Stimulated activated CD4-positive, alpha-beta T cell treated with anti-CD3 and anti-CD28 coated beads, Interleukin-15, amount 100 ng/mL, for 24 hours (primary cell): ENCODE measurements around the gene CDH4.

Experiments used
- DNase-seq: peaks from one replicate; pipeline ENCODE4 v3.0.0-alpha.2; 2020

CDH4 gene

GRCh38 chr20:61521687-61522420 lies 269.8 kb downstream of the CDH4 start:
- DNase-seq = no peak

DNA sequence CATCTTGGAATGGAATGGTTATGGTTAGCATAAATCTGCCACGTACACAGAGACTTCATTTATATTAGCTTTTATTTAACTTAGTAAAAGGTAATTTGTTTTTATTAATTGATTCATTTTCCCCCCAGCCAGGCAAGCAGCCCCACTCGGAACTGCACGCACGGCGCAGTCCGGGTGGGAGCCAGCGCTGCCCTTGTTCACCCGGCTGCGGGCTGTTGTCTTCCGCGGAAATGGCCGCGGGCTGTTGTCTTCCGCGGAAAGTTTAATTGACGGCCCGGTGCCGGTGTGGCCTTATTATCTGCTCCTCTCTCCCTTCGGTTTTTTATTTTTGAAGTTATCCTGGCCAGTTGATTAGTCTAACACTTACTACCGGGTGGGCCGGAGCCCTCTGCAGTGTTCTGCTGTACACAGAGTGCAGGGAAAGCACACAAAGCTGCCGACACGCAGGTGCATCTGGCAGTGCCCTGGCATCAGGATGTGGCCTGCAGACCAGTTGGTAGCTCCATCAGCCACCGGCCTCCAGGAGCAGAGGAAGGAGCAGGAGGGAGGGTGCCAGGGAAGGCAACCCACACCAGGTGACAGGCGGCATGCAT lies 270.5 kb downstream of the CDH4 start:
- DNase-seq = no peak

- DNase-seq = no peak
These were observed 271.1 kb downstream of the CDH4 start for GRCh38 chr20:61523145-61523544.

- no peak for DNase-seq
These were observed 273.0 kb downstream of the CDH4 start for GRCh38 chr20:61524951-61525666.

DNA sequence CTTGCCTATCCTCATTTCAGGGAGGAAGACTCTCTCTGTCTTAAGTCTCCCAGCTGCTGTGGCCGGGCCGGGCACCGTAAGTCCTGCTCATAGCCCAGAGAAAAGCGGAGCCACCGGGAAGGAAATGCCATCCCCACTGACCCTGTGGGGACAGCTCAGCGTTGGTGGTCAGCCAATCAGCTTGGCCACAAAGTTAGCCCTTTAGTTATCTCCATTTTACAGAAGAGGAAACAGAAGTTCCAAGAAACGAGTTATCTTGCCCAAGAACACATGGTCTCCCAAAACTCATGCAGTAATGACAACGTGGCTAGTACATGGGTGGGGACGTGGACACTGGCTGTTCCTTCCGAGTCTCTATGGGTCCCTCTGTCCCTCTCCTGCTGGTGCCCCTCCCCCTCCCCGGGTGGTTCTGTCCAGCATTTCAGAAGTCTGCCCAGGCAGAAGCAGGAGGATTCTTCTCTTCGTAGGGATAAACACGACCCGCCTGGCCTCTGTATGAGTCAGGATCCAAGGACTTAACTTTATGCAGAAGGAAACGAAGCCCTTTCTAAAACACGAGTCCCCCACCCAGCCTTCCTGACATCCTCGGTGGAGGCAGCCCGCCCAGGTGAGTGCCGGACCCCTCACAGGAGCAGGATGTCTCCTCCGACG lies 273.8 kb downstream of the CDH4 start:
- DNase-seq = no peak

DNA sequence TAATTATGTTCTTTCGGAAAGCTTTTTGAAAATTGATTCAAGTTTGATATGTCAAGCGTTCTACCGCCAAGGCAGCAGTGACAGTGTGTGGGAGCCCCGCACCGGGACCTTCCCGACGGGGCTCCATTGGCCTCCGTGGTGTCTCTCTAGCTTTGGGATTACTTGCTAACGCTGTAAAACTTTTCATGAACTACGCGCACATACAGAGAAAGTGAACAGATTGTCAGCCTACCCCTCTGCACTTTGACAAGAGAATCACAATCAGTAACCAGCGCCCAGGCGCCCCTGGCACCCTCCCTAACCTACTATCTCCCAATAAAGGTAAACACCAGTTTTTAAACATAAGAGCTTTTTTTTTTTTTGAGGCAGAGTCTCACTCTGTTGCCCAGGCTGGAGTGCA lies 274.8 kb downstream of the CDH4 start:
- DNase-seq = no peak

DNA sequence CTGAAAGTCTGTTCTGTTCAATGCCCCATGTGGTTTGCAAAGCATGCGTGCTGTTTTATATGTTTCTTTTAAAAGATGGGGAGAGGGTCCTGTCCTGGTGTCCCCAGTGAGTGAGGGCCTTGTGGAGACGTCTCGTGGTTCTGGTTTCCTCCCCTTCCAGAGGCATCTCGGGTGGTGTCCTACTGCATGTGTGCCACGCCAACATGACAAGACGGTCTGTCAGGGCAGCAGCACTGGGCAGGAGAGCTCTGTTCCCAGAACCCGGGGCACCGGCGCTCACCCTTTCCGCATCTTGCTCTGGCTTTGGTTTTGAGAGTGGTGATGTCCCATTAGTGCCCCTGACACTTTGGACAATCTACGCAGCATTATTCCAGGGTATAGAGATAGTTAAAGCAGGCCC lies 275.6 kb downstream of the CDH4 start:
- no peak for DNase-seq

- DNase-seq = no peak
These were observed 276.5 kb downstream of the CDH4 start for GRCh38 chr20:61528591-61528990.

DNA sequence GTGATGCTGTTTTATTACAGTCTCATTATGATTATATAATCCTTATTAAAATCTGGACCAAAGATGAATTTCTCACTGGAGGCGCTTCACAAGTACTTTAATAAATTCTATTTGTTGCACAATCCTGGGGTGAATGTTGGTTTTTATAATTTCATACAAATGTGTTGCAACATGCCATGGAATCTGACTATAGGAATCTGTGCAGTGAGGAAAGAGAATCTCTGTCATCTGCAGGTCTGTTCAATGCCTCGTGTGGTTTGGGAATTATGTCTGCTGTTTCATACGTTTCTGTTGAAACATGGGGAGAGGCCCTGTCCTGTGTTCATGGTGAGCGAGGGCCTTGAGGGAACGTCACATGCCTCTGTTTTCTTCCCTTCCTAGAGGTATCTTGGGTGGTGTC lies 277.3 kb downstream of the CDH4 start:
- DNase-seq = no peak

DNA sequence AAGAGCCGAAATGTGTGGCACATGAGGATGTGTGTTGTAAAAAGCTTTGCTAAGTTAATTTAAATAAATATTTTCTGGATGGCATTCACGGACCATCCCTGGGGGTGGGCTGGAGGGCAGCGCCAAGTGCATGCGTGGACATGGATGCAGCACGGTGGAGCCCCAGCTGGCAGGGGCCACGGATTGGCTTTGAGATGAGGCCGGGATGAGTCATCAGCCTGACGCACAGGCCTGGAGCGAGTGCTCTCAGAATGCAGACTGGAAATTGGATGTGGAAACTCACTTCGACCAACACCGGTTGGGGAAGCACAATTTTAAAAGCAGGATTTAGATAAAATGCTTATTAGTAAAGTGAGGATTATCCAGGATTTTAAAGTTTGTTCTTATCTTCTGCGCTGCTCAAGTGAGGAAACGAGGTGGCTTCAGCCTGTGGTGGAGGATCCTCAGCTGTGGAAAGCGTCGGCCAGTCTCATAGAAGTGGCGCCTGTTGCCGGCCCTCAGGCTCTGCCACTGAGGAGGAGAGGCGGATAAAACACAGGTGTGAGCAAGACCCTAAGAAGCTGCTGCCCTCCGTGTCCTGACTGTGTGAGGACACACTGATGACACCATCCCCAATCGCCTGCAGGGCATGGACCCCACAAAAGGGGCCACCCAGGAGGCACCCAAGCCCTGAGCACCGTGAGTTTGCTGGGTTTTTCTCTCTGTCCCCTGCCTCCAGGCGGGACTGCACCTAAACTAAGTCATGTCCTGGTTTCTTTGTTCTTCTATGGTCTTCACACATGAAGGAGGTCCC lies 279.7 kb downstream of the CDH4 start:
- no peak for DNase-seq

DNA sequence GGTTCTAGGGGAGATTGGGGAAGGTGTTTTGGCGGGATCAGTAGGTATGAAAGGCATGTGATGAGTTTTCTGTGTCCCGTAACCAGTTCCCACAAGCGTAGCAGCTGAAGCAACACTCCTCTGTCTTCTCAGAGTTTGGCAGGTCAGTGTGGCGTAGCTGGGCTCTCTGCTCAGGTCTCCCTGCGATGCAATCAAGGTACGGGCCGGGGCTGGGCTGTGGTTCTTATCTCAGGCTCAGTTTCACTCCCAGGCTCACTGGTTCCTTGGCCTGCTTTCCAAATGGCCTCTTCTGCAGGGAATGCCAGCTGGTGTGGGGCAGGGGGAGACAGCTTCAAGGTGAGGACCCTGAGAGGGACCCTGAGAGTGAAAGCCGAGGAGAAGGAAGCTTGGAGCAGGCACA lies 280.7 kb downstream of the CDH4 start:
- DNase-seq = no peak

GRCh38 chr20:61533231-61533631 lies 281.2 kb downstream of the CDH4 start:
- no peak for DNase-seq

DNA sequence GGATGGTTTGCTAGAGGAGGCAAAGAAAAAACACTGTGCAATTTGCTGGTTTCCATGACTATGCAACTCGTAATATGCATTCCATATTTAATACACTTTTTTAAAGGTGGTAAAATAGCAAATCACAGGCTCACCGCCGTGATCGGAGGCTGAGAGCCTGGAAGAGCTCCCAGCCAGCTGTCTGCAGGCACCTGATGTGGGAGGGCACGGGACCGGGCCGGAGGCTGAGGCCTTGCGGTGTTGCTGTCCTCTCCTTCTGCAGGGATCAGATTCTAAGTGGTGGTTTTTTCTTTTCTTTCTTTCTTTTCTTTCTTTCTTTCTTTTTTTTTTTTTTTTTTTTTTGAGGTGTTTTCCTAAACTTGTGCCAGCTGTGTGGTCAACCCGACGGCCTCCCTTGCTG lies 282.3 kb downstream of the CDH4 start:
- no peak for DNase-seq

DNA sequence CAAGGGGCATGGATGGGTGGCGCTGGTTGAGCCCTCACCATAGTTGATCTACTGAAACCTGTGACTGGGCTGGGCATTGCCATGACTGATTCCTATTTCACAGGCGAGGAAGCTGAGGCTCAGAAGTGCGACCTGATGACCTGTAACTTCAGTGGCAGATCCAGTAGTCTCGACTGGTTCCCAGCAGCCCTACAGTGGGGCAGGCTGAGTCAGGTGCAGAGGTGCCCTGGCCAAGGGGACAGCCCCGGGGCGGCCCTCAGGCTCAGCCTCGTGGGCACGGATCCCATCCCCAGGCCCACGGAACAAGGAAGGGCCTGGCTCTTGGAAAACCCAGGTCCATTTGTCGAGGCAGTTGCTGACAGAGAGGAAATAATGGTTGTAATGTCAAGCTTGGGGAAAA lies 283.0 kb downstream of the CDH4 start:
- DNase-seq = no peak

- no peak for DNase-seq
These were observed 283.5 kb downstream of the CDH4 start for GRCh38 chr20:61535536-61535935.

- DNase-seq = no peak
These were observed 283.9 kb downstream of the CDH4 start for GRCh38 chr20:61535956-61536355.

DNA sequence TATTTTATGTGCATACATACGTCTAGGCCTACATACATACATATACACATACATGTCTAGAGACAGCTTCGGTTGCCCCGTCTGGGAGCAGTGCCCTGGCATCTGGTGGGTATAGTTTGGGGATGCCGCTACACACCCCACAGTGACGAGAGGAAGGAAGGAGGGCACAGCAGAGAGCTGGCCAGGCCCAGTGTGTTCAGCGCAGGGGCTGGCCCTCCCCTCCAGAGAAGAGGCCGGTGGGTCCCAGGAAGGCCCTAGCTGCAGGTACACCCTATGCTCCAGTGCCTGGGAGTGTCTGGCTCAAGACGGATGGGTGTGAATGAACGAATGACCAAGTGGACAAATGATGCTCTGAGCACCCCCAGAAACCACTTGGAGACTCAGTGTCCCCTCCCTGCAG lies 284.6 kb downstream of the CDH4 start:
- DNase-seq = no peak

DNA sequence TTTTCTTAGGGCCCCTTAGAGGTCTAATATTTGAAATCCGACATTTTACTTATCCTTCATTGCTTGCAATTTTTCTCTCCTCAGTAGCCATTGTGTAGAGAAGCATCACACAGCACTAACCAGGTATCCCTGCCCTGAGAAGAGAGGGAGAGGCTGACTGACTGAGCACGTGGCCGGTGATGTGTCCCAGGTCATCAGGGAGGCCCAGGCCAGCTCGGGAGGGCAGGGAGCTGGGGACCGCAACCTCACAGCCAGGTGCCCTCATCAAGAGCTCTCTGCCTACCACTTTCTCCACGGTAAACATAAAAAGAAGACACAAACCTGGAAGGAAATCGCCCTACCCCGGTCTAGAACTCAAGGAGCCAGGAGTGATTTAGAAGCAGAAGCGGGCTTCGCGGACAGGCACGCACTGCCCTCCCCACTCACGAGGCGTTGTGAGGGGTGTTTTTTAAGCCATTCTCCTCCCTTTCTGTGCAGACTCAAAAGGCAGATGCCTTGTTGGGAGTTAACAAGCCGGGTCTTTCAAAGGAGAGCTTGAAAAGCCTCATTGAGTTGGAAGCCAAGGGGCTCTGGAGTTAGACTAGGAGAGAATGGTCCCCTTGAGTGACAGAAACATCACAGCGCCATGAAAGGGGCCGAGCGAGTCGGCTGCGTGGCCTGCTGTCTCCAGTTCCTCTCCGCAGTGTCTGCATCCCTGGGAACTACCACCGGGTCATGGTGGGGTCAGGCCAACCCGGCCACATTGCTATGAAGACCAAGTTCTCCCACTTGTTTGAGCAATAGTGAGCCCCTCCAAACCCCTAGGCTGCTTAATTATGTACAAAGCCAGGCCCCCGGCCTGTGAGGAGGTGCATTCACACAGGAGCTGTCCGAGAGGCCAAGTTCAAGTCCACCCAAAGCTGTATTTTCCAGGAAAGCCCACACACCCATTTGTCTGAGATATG lies 285.4 kb downstream of the CDH4 start:
- no peak for DNase-seq

DNA sequence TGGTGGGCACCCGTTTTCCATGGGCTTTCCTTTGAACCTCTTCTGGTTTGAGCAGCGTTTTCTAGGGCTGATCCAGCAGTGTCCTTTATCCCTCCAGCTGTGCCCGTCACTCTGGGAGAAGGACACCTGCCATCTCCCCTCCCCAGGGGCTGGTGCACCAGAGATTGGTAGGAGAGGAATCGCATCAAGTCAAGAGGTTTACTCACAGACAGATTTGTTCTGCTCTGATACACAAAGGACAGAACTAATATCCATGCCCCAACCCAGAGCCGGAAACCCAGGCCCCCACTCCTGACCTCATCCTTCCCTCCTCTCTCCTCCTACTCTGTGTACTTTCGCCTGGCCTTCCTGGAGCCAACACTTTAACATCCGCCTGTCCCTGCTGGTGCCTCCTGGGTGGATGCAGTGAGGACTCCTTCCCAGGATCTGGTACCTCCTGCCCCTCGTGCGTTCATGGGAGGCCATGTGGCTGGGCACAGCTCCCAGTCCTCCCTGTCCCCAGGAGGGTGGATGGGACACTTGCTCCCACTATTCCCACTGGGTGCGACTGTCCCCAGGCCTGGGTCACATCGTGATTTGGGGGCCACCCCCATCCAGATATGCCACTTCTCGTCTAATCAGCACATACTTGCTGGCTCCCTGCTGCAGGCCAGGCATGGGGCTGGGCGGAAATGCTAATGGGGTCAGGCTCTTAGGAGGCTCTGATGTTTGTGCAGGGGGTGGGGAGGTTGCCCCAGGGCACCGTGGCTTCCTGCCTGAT lies 286.3 kb downstream of the CDH4 start:
- DNase-seq = no peak

DNA sequence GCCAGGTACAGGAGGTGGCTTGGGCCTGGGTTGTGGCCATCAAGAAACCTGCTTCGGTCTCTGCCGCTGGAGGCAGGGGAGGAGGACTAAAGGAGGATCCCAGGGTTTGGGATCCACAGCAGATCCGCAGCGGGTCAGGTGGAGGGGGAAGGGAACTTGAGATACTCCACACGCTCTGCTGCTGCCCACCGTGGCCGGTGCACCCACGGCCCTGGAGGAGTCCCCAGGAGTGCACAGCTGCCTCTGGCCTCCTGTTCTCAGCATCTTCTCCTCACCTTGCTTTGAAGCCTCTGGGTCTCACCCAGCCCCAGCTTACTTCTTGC lies 286.8 kb downstream of the CDH4 start:
- no peak for DNase-seq

- no peak for DNase-seq
These were observed 287.8 kb downstream of the CDH4 start for GRCh38 chr20:61539706-61540360.
